PC-3 (cell line): Measurements from ENCODE around the gene STK32C. TPM values are rescaled to one million over a fixed set of nuclear protein-coding genes. Genes with fewer than 3 reads are reported as not detected.

Source experiments
- ATAC-seq: fragments of 200-7000 bp; cut with Tn5 transposase; 2 replicates; pipeline ENCODE4 v1.9.1; 2020; ENCODE audit warnings: mild to moderate bottlenecking, moderate library complexity
- BruUV-seq: library from RNA; stranded (reverse); fragments of 400-500 nt; replicated peaks from 2 replicates; lab custom pipeline; 2021; lab: Mats Ljungman, UMichigan
- CTCF ChIA-PET: fragments of 300-600 bp; sonication (Branson Sonifier 250); formaldehyde crosslinking; loops from one replicate; lab custom pipeline; 2022; ENCODE audit warnings: antibody characterized with exemption; lab: Charles Lee
- POLR2A ChIA-PET: fragments of 300-600 bp; sonication (Branson Sonifier 250); formaldehyde crosslinking; loops from one replicate; lab custom pipeline; 2022; ENCODE audit warnings: antibody characterized with exemption; ENCODE audit not compliant: unreplicated experiment; lab: Charles Lee
- DNase-seq: peaks from one replicate; pipeline ENCODE4 v3.0.0-alpha.2; 2015
- H2AFZ ChIP-seq: fragments of 300-600 bp; sonication (generic); 2 replicates; pipeline ENCODE4 v1.6.0; 2016; ENCODE audit warnings: antibody characterized with exemption, low read length
- H3F3A ChIP-seq: fragments of 300-600 bp; sonication (generic); one replicate; pipeline ENCODE4 v1.6.0; 2017; ENCODE audit warnings: antibody characterized with exemption, low read length, control low read depth, mild to moderate bottlenecking; ENCODE audit not compliant: unreplicated experiment
- H3K27ac ChIP-seq: fragments of 300-600 bp; sonication (generic); 2 replicates; pipeline ENCODE4 v1.5.1; 2016; ENCODE audit warnings: mild to moderate bottlenecking, low read length
- H3K27me3 ChIP-seq: fragments of 300-600 bp; sonication (generic); 2 replicates; pipeline ENCODE4 v1.6.1; 2016; ENCODE audit warnings: low read length, mixed read lengths
- H3K36me3 ChIP-seq: fragments of 300-600 bp; sonication (generic); 2 replicates; pipeline ENCODE4 v1.6.1; 2016; ENCODE audit warnings: low read depth, mixed run types, low read length, mixed read lengths
- H3K4me1 ChIP-seq: fragments of 300-600 bp; sonication (generic); 2 replicates; pipeline ENCODE4 v1.5.1; 2016; ENCODE audit warnings: low read length; ENCODE audit not compliant: insufficient read depth
- H3K4me2 ChIP-seq: fragments of 300-600 bp; sonication (generic); 2 replicates; pipeline ENCODE4 v1.6.0; 2016; ENCODE audit warnings: low read length
- H3K4me3 ChIP-seq: fragments of 300-600 bp; sonication (generic); 2 replicates; pipeline ENCODE4 v1.5.1; 2016; ENCODE audit warnings: mild to moderate bottlenecking, low read length, mixed read lengths
- H3K79me2 ChIP-seq: fragments of 300-600 bp; sonication (generic); 2 replicates; pipeline ENCODE4 v1.6.1; 2017; ENCODE audit warnings: low read length, mixed read lengths
- H3K9ac ChIP-seq: fragments of 300-600 bp; sonication (generic); 2 replicates; pipeline ENCODE4 v1.6.0; 2016; ENCODE audit warnings: mild to moderate bottlenecking, low read length
- H3K9me2 ChIP-seq: fragments of 300-600 bp; sonication (generic); replicated peaks from 2 replicates; pipeline ENCODE4 v1.6.1; 2016; ENCODE audit warnings: mixed run types, low read length, mixed read lengths
- H3K9me3 ChIP-seq: fragments of 300-600 bp; sonication (generic); 2 replicates; pipeline ENCODE4 v1.6.1; 2016; ENCODE audit warnings: low read length, mixed read lengths
- H4K20me1 ChIP-seq: fragments of 300-600 bp; sonication (generic); 2 replicates; pipeline ENCODE4 v1.6.1; 2016; ENCODE audit warnings: low read length, mixed read lengths
- CTCF ChIP-seq: fragments of 300-600 bp; sonication (generic); conservative IDR thresholded peaks from 2 replicates; pipeline ENCODE4 v1.5.1; 2017; ENCODE audit warnings: antibody characterized with exemption, low read depth, mild to moderate bottlenecking, low read length
- EZH2 ChIP-seq: fragments of 300-600 bp; sonication (generic); IDR thresholded peaks from one replicate; pipeline ENCODE4 v1.6.1; 2017; ENCODE audit warnings: antibody characterized with exemption, mild to moderate bottlenecking, low read length; ENCODE audit not compliant: unreplicated experiment
- EZH2phosphoT487 ChIP-seq: fragments of 300-600 bp; sonication (generic); IDR thresholded peaks from 2 replicates; pipeline ENCODE4 v1.6.1; 2018; ENCODE audit warnings: mild to moderate bottlenecking, antibody characterized with exemption, low read length, borderline replicate concordance
- intact Hi-C: fragments of 100-400 bp; cut with micrococcal nuclease; formaldehyde crosslinking; loops from 2 replicates; pipeline ENCODE4 v1.9.0; 2023
- total RNA-seq: library from RNA; depleted of rRNA; stranded (reverse); fragments of >200 nt; gene quantifications from 2 replicates; pipeline ENCODE4 v1.2.3, GENCODE V29; 2014

Gene STK32C
- total RNA-seq, 1 experiment from 2014 or later, result 28.3 TPM

- no peak overlapping the region for H2AFZ ChIP-seq
- H3K36me3 ChIP-seq, result no peaks in the 10 kb centered on the region
- no peaks in the 10 kb centered on the region for H3K27me3 ChIP-seq
- no peaks in the 10 kb centered on the region for H4K20me1 ChIP-seq
- H3K9me3 ChIP-seq, result no peaks in the 10 kb centered on the region
- no peak overlapping the region for H3K27ac ChIP-seq
- no peaks in the 10 kb centered on the region for H3F3A ChIP-seq
- H3K4me2 ChIP-seq, result peak overlapping the region; percentile 62
- no peaks in the 10 kb centered on the region for H3K79me2 ChIP-seq
- H3K9ac ChIP-seq, result no peak overlapping the region
- TF ChIP-seq CTCF (no peak), EZH2 (no peak), EZH2phosphoT487 (no peak)
- peaks cover 21% of the 10 kb centered on the region for H3K4me1 ChIP-seq
- intact Hi-C loops, result no loop called here
- no TSS peak for BruUV-seq
- no peak for ATAC-seq
- no peak for DNase-seq
- peak overlapping the region; percentile 21; the same call in 1 of the 2 replicates for H3K4me3 ChIP-seq
- POLR2A ChIA-PET, result no interaction called here
- CTCF ChIA-PET, result no interaction called here
- H3K9me2 ChIP-seq, result no peaks in the 10 kb centered on the region
Measured at GRCh38 chr10:132176623-132177500, 130.9 kb downstream of the STK32C start.

- no peak overlapping the region for H3K27ac ChIP-seq
- TF ChIP-seq EZH2 (no peak), CTCF (no peak), EZH2phosphoT487 (no peak)
Measured at GRCh38 chr10:132175907-132176581, 131.7 kb downstream of the STK32C start.

More at GRCh38 chr10:132175907-132176581, 131.7 kb downstream of the STK32C start:
- H3K36me3 ChIP-seq, result no peaks in the 10 kb centered on the region
- peak overlapping the region; percentile 21; the same call in 1 of the 2 replicates for H3K4me3 ChIP-seq
- ChIA-PET CTCF (no interaction called here), POLR2A (no interaction called here)
- H4K20me1 ChIP-seq, result no peaks in the 10 kb centered on the region
- H3K27me3 ChIP-seq, result no peaks in the 10 kb centered on the region
- H3K9me2 ChIP-seq, result no peaks in the 10 kb centered on the region
- H2AFZ ChIP-seq, result no peak overlapping the region
- peak overlapping the region; percentile 62 for H3K4me2 ChIP-seq
- BruUV-seq, result no TSS peak
- H3K9ac ChIP-seq, result no peak overlapping the region
- H3F3A ChIP-seq, result no peaks in the 10 kb centered on the region
- no peaks in the 10 kb centered on the region for H3K9me3 ChIP-seq
- H3K79me2 ChIP-seq, result no peaks in the 10 kb centered on the region
- peak; percentile 53 for DNase-seq
- intact Hi-C loops, result no loop called here
- ATAC-seq, result peak; percentile 48
- peaks cover 21% of the 10 kb centered on the region for H3K4me1 ChIP-seq
